HG03469 (cell line): ENCODE data around the gene DSC3.

Source experiments
- ATAC-seq: cut with Tn5 transposase; IDR thresholded peaks from one replicate; pipeline ENCODE4 v1.9.1; 2021; ENCODE audit warnings: mild to moderate bottlenecking, moderate library complexity, moderate number of reproducible peaks; ENCODE audit not compliant: unreplicated experiment

Gene DSC3

GRCh38 chr18:31042406-31043181 lies at the start of gene DSC3:
DSC3 (minus strand) TSS chr18:31042742; CDS start chr18:31042660, 82 bp downstream.
- ATAC-seq = no peak

- no peak for ATAC-seq
Observed at GRCh38 chr18:31091350-31091749, 48.8 kb upstream of the DSC3 start.

- ATAC-seq = no peak
Observed at GRCh38 chr18:31088532-31088931, 46.0 kb upstream of the DSC3 start.

- no peak for ATAC-seq
Observed at GRCh38 chr18:31079973-31080372, 37.4 kb upstream of the DSC3 start.

GRCh38 chr18:31077878-31078277 lies 35.3 kb upstream of the DSC3 start:
- no peak for ATAC-seq

- no peak for ATAC-seq
Observed at GRCh38 chr18:31072175-31072574, 29.6 kb upstream of the DSC3 start.

- no peak for ATAC-seq
Observed at GRCh38 chr18:31070206-31070605, 27.7 kb upstream of the DSC3 start.

GRCh38 chr18:31066266-31066665 lies 23.7 kb upstream of the DSC3 start:
- no peak for ATAC-seq

- ATAC-seq = no peak
Observed at GRCh38 chr18:31065036-31065773, 22.7 kb upstream of the DSC3 start.

- no peak for ATAC-seq
Observed at GRCh38 chr18:31064130-31064529, 21.6 kb upstream of the DSC3 start.

GRCh38 chr18:31061945-31062344 lies 19.4 kb upstream of the DSC3 start:
- no peak for ATAC-seq

- no peak for ATAC-seq
Observed at GRCh38 chr18:31058897-31059296, 16.4 kb upstream of the DSC3 start.

- ATAC-seq = no peak
Observed at GRCh38 chr18:31057917-31058316, 15.4 kb upstream of the DSC3 start.

- no peak for ATAC-seq
Observed at GRCh38 chr18:31057051-31057450, 14.5 kb upstream of the DSC3 start.

GRCh38 chr18:31056296-31056695 lies 13.8 kb upstream of the DSC3 start:
- ATAC-seq = no peak

- ATAC-seq = no peak
Observed at GRCh38 chr18:31050635-31051034, 8.1 kb upstream of the DSC3 start.

GRCh38 chr18:31049189-31049588 lies 6.6 kb upstream of the DSC3 start:
- no peak for ATAC-seq

GRCh38 chr18:31048216-31048615 lies 5.7 kb upstream of the DSC3 start:
- ATAC-seq = no peak

GRCh38 chr18:31046916-31047315 lies 4.4 kb upstream of the DSC3 start:
- ATAC-seq = no peak

- no peak for ATAC-seq
Observed at GRCh38 chr18:31045599-31045998, 3.1 kb upstream of the DSC3 start.

- ATAC-seq = no peak
Observed at GRCh38 chr18:31044926-31045325, 2.4 kb upstream of the DSC3 start.

GRCh38 chr18:31043709-31044108 lies 1.2 kb upstream of the DSC3 start:
- ATAC-seq = no peak
